ENCODE results near the gene GDAP1L1. TPM values are rescaled to one million over a fixed set of nuclear protein-coding genes. Genes with fewer than 3 reads are reported as not detected.

The GDAP1L1 gene
- total RNA-seq, 1 donor = 0.18 TPM

DNA sequence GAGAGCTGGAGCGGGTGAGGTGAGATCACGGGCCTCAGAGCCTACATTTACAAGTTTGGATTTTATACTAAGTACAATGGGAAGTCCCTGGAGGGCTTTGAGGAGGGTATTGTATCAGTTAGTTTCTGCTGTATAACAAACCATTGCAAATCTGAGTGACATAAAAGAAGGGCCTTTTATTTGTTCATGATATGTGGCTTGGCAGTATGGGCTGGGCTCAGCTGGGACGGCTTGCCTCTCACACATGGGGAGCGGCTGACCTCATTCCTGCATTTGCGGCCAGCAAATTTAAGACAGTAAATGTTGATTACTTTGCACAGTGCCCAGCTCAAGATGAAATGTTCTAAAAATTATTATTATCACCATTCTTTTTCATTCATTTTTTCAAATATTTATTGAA, 21.7 kb downstream of the GDAP1L1 start:
- H3K4me3 ChIP-seq (ENCODE audit: low read depth, low read length) = no peak overlapping the region
- TF ChIP-seq, protein P1, sequence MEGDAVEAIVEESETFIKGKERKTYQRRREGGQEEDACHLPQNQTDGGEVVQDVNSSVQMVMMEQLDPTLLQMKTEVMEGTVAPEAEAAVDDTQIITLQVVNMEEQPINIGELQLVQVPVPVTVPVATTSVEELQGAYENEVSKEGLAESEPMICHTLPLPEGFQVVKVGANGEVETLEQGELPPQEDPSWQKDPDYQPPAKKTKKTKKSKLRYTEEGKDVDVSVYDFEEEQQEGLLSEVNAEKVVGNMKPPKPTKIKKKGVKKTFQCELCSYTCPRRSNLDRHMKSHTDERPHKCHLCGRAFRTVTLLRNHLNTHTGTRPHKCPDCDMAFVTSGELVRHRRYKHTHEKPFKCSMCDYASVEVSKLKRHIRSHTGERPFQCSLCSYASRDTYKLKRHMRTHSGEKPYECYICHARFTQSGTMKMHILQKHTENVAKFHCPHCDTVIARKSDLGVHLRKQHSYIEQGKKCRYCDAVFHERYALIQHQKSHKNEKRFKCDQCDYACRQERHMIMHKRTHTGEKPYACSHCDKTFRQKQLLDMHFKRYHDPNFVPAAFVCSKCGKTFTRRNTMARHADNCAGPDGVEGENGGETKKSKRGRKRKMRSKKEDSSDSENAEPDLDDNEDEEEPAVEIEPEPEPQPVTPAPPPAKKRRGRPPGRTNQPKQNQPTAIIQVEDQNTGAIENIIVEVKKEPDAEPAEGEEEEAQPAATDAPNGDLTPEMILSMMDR (IDR thresholded peaks at IDR 0.05; ENCODE audit: insufficient read depth, low read length) = no peak
- DNase-seq (ENCODE audit: low read depth) = no peak

DNA sequence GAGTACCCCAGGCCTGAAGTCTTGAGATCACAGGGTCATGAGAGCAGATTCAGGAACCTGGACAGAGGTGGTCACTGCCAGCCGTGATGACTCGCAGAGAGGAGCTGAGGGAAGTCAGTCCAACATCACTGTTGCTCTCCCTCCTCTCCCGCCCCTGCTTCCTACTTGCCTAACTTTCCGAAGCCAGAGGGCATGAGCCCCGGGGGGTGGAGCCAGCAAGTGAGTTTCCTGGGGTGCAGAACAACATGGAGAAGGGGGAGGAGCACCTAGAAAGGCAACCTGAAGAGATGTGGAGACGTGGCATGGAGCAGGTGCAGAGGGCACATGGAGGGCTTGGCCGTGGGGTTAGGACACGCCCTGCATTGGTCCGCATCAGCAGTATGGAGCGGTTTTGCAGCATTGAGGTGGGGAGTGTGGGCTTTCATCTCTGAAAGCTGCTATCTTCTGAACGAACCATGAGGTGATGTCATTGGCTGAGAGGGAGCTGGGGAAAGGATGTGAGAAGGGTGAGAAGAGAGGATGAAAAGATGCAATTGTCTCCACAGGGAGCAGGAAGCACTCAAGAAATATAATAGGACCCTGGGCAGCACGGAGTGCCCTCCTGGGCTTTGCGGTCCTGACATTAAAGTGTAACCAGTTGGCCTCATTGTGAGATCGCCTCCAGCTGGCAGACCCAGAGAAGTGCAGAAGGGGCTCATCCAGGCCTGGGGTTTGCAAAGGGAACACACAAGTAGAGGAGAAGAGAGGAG, 25.0 kb downstream of the GDAP1L1 start:
- DNase-seq (ENCODE audit: low read depth) = no peak
- TF ChIP-seq, protein P1 (IDR thresholded peaks at IDR 0.05; ENCODE audit: insufficient read depth, low read length) = no peak
- H3K4me3 ChIP-seq (ENCODE audit: low read depth, low read length) = no peak overlapping the region

DNA sequence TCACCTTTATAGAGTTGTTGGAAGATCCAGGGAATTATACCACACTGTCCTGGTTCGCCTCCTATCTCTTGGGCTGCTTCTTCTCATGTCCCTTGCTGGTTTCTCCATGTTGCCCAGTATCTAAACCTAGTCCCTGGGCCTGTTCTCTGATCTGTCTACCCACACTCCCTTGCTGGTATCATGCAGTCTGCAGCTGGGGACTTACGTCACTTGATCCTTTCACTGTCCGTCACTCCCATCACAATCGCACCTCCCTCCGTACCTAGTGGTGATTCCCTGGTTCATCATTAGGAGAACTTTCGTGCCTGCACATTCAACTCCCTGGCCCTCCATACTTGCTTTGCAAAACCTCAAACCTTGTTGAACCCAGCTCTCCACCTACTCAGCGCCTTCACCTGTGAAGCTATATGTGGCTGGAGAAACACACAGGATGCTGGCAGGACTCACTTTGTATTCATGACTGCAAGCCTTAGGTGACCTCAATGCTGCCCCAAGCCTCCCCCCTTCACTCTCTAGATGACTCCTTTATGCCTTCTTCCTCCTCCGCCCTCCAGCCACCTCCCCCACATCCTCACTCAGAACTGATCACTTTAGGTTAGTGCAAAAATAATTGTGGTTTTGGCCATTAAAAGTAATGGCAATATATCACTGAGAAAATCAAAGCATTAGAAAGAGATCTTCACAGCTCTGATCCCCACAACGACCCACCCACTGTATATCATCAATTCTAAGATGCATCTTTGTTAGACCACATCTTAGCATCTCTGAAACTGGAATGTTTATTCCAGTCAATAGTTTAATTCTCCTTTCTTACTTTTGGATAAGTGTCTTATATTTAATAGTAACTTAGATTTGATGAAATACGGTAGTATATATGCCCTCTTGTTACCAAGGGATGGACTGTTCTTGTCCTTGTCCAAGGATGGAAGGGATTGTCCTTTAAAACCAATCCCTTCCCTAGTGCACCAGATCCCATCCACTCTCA, 26.4 kb downstream of the GDAP1L1 start:
- H3K4me3 ChIP-seq (ENCODE audit: low read depth, low read length) = no peak overlapping the region
- TF ChIP-seq, protein P1 (IDR thresholded peaks at IDR 0.05; ENCODE audit: insufficient read depth, low read length) = no peak
- DNase-seq (ENCODE audit: low read depth) = no peak

DNA sequence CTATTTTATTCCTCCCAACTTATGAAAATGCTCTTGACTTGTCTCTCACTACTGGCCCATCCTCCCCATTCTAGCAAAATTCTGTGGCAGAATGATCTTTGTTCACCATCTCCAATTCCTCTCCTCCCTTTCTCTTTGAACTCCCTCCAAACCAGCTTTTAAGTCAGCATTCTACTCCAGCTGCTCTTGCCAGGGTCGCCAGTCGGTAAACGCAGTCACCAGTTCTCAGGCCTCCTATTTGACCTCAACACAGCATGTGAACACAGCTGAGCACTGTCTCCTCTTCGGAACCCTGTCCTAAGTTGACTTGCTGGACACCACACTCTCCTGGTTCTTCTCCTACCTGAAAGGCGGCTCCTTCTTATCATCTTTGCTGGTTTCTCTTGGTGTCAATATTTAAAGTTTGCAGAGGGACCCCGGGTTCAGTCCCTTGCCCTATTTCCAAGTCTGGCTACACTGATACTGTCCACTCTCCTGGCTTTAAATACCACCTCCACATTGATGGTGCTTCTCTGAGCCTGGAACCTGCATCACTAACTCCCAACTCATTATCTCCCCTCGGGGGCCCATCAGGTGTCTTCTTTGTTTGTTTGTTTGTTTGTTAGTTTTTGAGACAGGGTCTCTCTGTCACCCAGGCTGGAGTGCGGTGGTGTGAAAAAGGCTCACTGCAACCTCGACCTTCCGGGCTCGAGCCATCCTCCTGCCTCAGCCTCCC, 27.4 kb downstream of the GDAP1L1 start:
- TF ChIP-seq, protein P1 (IDR thresholded peaks at IDR 0.05; ENCODE audit: insufficient read depth, low read length) = no peak
- no peak overlapping the region for H3K4me3 ChIP-seq (ENCODE audit: low read depth, low read length)
- no peak for DNase-seq (ENCODE audit: low read depth)

DNA sequence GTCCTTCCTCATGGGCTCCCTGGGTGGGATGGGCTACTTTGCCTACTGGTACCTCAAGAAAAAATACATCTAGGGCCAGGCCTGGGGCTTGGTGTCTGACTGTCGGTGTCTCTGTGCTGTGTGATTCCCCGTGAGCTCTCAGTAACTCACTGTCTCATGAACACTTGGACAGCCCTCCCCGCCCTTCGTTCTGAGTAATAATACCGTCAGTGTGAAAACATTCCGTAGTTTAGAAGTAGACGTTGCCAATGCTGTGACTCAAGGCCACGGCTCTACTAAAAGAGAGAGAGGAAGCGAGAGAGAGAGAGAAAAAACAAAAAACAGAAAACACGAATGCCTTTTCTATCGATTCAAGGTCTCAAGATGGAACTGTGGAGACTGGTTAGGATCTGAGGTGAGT, 32.1 kb downstream of the GDAP1L1 start:
- no peak overlapping the region for H3K4me3 ChIP-seq (ENCODE audit: low read depth, low read length)
- peak; percentile 80 for DNase-seq (ENCODE audit: low read depth)
- TF ChIP-seq, protein P1 (IDR thresholded peaks at IDR 0.05; ENCODE audit: insufficient read depth, low read length) = no peak

DNA sequence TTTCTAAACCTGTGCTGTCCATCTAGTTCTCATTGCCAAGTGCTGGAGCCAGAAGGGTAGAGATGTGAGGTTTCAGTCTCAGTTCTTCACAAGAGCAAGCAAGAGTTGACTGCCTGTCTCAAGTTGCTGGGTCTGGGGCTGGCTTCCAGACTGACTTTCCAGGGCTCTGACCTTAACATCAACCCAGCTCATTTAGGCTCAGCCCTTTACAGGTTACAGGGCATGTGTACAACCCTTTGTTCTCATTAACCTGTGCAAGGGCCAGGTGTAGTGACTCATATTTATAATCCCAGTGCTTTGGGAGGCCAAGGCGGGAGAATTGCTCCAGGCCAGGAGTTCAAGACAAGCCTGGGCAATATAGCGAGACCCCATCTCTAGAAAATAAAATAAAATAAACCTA, 33.3 kb downstream of the GDAP1L1 start:
- no peak for DNase-seq (ENCODE audit: low read depth)
- no peak overlapping the region for H3K4me3 ChIP-seq (ENCODE audit: low read depth, low read length)
- TF ChIP-seq, protein P1 (IDR thresholded peaks at IDR 0.05; ENCODE audit: insufficient read depth, low read length) = no peak
